IMR-90 (cell line): ENCODE results near the gene WLS. TPM values are rescaled to one million over a fixed set of nuclear protein-coding genes. Genes with fewer than 3 reads are reported as not detected.

ENCODE experiments used
- ATAC-seq: fragments of 200-7000 bp; cut with Tn5 transposase; 2 replicates; pipeline ENCODE4 v1.9.1; 2020; ENCODE audit warnings: low read depth, mild to moderate bottlenecking, moderate library complexity
- BruUV-seq: library from RNA; stranded (reverse); fragments of 400-500 nt; replicated peaks from 2 replicates; lab custom pipeline; 2021; lab: Mats Ljungman, UMichigan
- CTCF ChIA-PET: fragments of 300-600 bp; formaldehyde crosslinking; extraction: SDS; loops from one replicate; lab custom pipeline; 2021; ENCODE audit warnings: antibody characterized with exemption; lab: Yijun Ruan, JAX
- POLR2A ChIA-PET: fragments of 300-600 bp; sonication (Branson Sonifier 250); formaldehyde crosslinking; loops from one replicate; lab custom pipeline; 2022; ENCODE audit warnings: antibody characterized with exemption; ENCODE audit not compliant: unreplicated experiment; lab: Charles Lee
- DNase-seq: peaks from one replicate; pipeline ENCODE4 v3.0.0; 2013
- H2AFZ ChIP-seq: replicated peaks from 2 replicates; pipeline ENCODE3; 2013; ENCODE audit warnings: low read length, mild to moderate bottlenecking; ENCODE audit not compliant: poor library complexity
- H2AK5ac ChIP-seq: 2 replicates; pipeline ENCODE4 v1.6.1; 2013; ENCODE audit warnings: low read depth, low read length, inconsistent platforms
- H2AK9ac ChIP-seq: replicated peaks from 2 replicates; pipeline ENCODE3; 2013; ENCODE audit warnings: mild to moderate bottlenecking, low read depth, low read length, moderate library complexity; ENCODE audit not compliant: poor library complexity
- H2BK120ac ChIP-seq: 2 replicates; pipeline ENCODE4 v1.6.1; 2013; ENCODE audit warnings: low read depth, low read length, inconsistent platforms
- H2BK15ac ChIP-seq: 3 replicates; pipeline ENCODE4 v1.6.1; 2013; ENCODE audit warnings: low read depth, low read length, inconsistent platforms
- H2BK20ac ChIP-seq: 2 replicates; pipeline ENCODE4 v1.6.1; 2013; ENCODE audit warnings: low read depth, mild to moderate bottlenecking, inconsistent platforms, low read length, moderate library complexity
- H2BK5ac ChIP-seq: 2 replicates; pipeline ENCODE4 v1.6.1; 2013; ENCODE audit warnings: mild to moderate bottlenecking, low read depth, low read length, inconsistent platforms; ENCODE audit not compliant: poor library complexity, severe bottlenecking
- H3K14ac ChIP-seq: replicated peaks from 2 replicates; pipeline ENCODE4 v1.6.1; 2013; ENCODE audit warnings: low read depth, low read length, inconsistent platforms
- H3K18ac ChIP-seq: 2 replicates; pipeline ENCODE4 v1.6.1; 2013; ENCODE audit warnings: low read depth, low read length, control low read depth
- H3K23ac ChIP-seq: 2 replicates; pipeline ENCODE4 v1.6.1; 2013; ENCODE audit warnings: low read depth, low read length, inconsistent platforms
- H3K27ac ChIP-seq: 2 replicates; pipeline ENCODE4 v1.5.1; 2013; ENCODE audit warnings: mild to moderate bottlenecking, control low read depth, low read length; ENCODE audit not compliant: insufficient read depth
- H3K27me3 ChIP-seq: 2 replicates; pipeline ENCODE4 v1.6.1; 2013; ENCODE audit warnings: low read length; ENCODE audit not compliant: control insufficient read depth, insufficient read depth
- H3K36me3 ChIP-seq: 2 replicates; pipeline ENCODE4 v1.6.1; 2013; ENCODE audit warnings: low read length, mixed read lengths; ENCODE audit not compliant: control insufficient read depth, insufficient read depth
- H3K4ac ChIP-seq: 2 replicates; pipeline ENCODE4 v1.6.1; 2013; ENCODE audit warnings: low read depth, low read length, inconsistent platforms
- H3K4me1 ChIP-seq: 2 replicates; pipeline ENCODE4 v1.6.1; 2013; ENCODE audit warnings: low read length, mixed read lengths; ENCODE audit not compliant: control insufficient read depth, insufficient read depth
- H3K4me2 ChIP-seq: 2 replicates; pipeline ENCODE4 v1.6.1; 2013; ENCODE audit warnings: low read depth, mild to moderate bottlenecking, control low read depth, low read length, moderate library complexity
- H3K4me3 ChIP-seq: 2 replicates; pipeline ENCODE4 v1.5.1; 2013; ENCODE audit warnings: low read depth, mild to moderate bottlenecking, control low read depth, low read length, moderate library complexity; ENCODE audit not compliant: insufficient read depth
- H3K56ac ChIP-seq: 2 replicates; pipeline ENCODE4 v1.6.1; 2013; ENCODE audit warnings: low read length, inconsistent platforms; ENCODE audit not compliant: insufficient read depth; ENCODE audit errors: extremely low read depth
- H3K79me1 ChIP-seq, 2 experiments: 2 replicates each; pipeline ENCODE4 v1.6.1; 2013; ENCODE audit warnings: low read length in 2 of 2, inconsistent platforms in 1 of 2, low read depth in 1 of 2
- H3K9ac ChIP-seq: 2 replicates; pipeline ENCODE4 v1.6.1; 2013; ENCODE audit warnings: low read depth, low read length, control low read depth
- H3K9me1 ChIP-seq: 2 replicates; pipeline ENCODE4 v1.6.1; 2013; ENCODE audit warnings: low read length, inconsistent platforms; ENCODE audit not compliant: insufficient read depth
- H3K9me3 ChIP-seq: 2 replicates; pipeline ENCODE4 v1.6.1; 2013; ENCODE audit warnings: low read length; ENCODE audit not compliant: control insufficient read depth, insufficient read depth
- H4K20me1 ChIP-seq: 2 replicates; pipeline ENCODE4 v1.6.1; 2013; ENCODE audit warnings: low read length, inconsistent platforms; ENCODE audit not compliant: insufficient read depth
- H4K5ac ChIP-seq: 2 replicates; pipeline ENCODE4 v1.6.1; 2013; ENCODE audit warnings: mild to moderate bottlenecking, low read depth, low read length, control low read depth
- H4K8ac ChIP-seq, 2 experiments: 2 replicates each; pipeline ENCODE4 v1.6.1; 2013; ENCODE audit warnings: low read depth in 2 of 2, low read length in 2 of 2, control low read depth in 1 of 2, inconsistent platforms in 1 of 2
- H4K91ac ChIP-seq: 2 replicates; pipeline ENCODE4 v1.6.1; 2013; ENCODE audit warnings: low read depth, low read length, inconsistent platforms; ENCODE audit not compliant: insufficient read depth
- BHLHE40 ChIP-seq: fragments of 150-350 bp; IDR thresholded peaks from 2 replicates; pipeline ENCODE4 v1.6.1; 2016; ENCODE audit warnings: mild to moderate bottlenecking, low read depth, low read length
- CEBPB ChIP-seq: IDR thresholded peaks from 2 replicates; pipeline ENCODE4 v1.6.1; 2012; ENCODE audit warnings: low read depth, low read length, improper control_type of control experiment
- CHD1 ChIP-seq: IDR thresholded peaks from 2 replicates; pipeline ENCODE4 v1.6.1; 2012; ENCODE audit warnings: low read depth, low read length, improper control_type of control experiment
- FOS ChIP-seq: fragments of 150-350 bp; IDR thresholded peaks from 2 replicates; pipeline ENCODE4 v1.6.1; 2016; ENCODE audit warnings: low read depth, low read length
- MAZ ChIP-seq: IDR thresholded peaks from 2 replicates; pipeline ENCODE4 v1.6.1; 2012; ENCODE audit warnings: low read depth, mild to moderate bottlenecking, low read length, improper control_type of control experiment, moderate library complexity, borderline replicate concordance
- MXI1 ChIP-seq: IDR thresholded peaks from 2 replicates; pipeline ENCODE4 v1.6.1; 2012; ENCODE audit warnings: low read depth, mild to moderate bottlenecking, low read length, moderate library complexity, borderline replicate concordance
- NFE2L2 ChIP-seq: fragments of 150-350 bp; IDR thresholded peaks from 2 replicates; pipeline ENCODE4 v1.6.1; 2016; ENCODE audit warnings: low read depth, mild to moderate bottlenecking, low read length
- POLR2A ChIP-seq: IDR thresholded peaks from 2 replicates; pipeline ENCODE4 v1.6.1; 2012; ENCODE audit warnings: mild to moderate bottlenecking, low read depth, low read length
- RAD21 ChIP-seq: IDR thresholded peaks from 2 replicates; pipeline ENCODE4 v1.6.1; 2012; ENCODE audit warnings: low read length, improper control_type of control experiment
- RFX5 ChIP-seq: IDR thresholded peaks from 2 replicates; pipeline ENCODE4 v1.8.0; 2012; ENCODE audit warnings: low read depth, mild to moderate bottlenecking, low read length, moderate library complexity
- SMC3 ChIP-seq: fragments of 150-350 bp; IDR thresholded peaks from 2 replicates; pipeline ENCODE4 v1.6.1; 2016; ENCODE audit warnings: low read depth, mild to moderate bottlenecking, antibody characterized with exemption, low read length, moderate library complexity
- WGBS, 2 experiments: methylation state at CpG; one replicate each; pipeline versions ENCODE4 v1.1.5 to v1.1.7; 2013; ENCODE audit warnings: missing lambda C conversion rate in 2 of 2; ENCODE audit not compliant: insufficient read length in 1 of 2; ENCODE audit errors: extremely low coverage in 2 of 2; 5-methylcytosine and 5-hydroxymethylcytosine counted together
- dilution Hi-C: fragments of 300-500 bp; cut with HindIII; formaldehyde crosslinking; loops from one replicate; pipeline ENCODE4 v1.14.3; 2018; ENCODE audit warnings: low sequenced_read_pairs; ENCODE audit not compliant: unreplicated experiment
- in situ Hi-C: fragments of 300-500 bp; cut with MboI; formaldehyde crosslinking; loops from 3 replicates; pipeline ENCODE4 v1.14.3; 2019; ENCODE audit warnings: low sequenced_read_pairs, inconsistent platforms, mixed read lengths
- intact Hi-C: fragments of 100-400 bp; cut with micrococcal nuclease; formaldehyde crosslinking; loops from 2 replicates; pipeline ENCODE4 v1.10.0; 2022
- polyA plus RNA-seq, 3 experiments: library from polyadenylated mRNA; depleted of rRNA; stranded (reverse); fragments of >200 nt; gene quantifications; 2 replicates each; pipeline ENCODE4 v1.2.3, GENCODE V29; 2012; ENCODE audit warnings: low replicate concordance in 1 of 3
- total RNA-seq: library from RNA; depleted of rRNA; stranded (reverse); fragments of >200 nt; gene quantifications from 2 replicates; pipeline ENCODE4 v1.2.3, GENCODE V29; 2012
- TF ChIP-seq, protein P1 (sequence below): conservative IDR thresholded peaks from 2 replicates; pipeline ENCODE4 v1.5.1; 2012; ENCODE audit warnings: mild to moderate bottlenecking, low read depth, low read length, improper control_type of control experiment
- TF ChIP-seq, protein P2 (sequence below): fragments of 150-350 bp; IDR thresholded peaks from 2 replicates; pipeline ENCODE4 v1.6.1; 2017; ENCODE audit warnings: mild to moderate bottlenecking, antibody characterized with exemption, low read length, low read depth

Gene WLS
- total and polyA plus RNA-seq, 2 of the 4 experiments (the other 2 are of a cell fraction): 152 to 157 TPM

DNA sequence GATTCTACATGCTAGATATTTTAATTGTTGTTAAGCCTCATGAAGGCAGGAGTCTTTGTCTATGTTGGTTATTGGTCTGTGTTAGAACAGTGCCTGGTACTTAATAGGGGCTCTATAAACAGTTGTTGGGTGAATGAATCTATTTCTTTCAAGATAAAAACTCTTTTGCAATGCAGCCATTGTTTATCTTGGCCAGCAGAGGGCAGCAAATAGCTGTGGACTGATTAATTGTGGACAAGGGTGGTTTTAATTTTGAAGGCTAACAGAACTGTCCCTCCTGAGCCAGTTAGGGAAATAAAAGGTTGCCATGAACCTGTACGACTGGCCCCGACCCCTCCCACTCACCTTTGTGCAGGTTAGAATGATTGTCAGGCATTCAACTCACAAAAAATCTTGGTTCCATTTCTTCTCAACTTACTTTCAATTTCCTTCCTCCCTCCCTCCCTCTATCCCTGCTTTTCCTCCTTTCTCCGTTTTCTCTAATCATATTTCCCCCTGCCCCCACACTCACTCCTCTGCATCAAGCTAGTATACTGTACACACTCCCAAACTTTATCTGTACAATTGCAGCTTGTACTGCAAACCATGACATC, 115.6 kb downstream of the WLS start (continued):
- TF ChIP-seq, protein P1, sequence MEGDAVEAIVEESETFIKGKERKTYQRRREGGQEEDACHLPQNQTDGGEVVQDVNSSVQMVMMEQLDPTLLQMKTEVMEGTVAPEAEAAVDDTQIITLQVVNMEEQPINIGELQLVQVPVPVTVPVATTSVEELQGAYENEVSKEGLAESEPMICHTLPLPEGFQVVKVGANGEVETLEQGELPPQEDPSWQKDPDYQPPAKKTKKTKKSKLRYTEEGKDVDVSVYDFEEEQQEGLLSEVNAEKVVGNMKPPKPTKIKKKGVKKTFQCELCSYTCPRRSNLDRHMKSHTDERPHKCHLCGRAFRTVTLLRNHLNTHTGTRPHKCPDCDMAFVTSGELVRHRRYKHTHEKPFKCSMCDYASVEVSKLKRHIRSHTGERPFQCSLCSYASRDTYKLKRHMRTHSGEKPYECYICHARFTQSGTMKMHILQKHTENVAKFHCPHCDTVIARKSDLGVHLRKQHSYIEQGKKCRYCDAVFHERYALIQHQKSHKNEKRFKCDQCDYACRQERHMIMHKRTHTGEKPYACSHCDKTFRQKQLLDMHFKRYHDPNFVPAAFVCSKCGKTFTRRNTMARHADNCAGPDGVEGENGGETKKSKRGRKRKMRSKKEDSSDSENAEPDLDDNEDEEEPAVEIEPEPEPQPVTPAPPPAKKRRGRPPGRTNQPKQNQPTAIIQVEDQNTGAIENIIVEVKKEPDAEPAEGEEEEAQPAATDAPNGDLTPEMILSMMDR: peak; percentile 90

DNA sequence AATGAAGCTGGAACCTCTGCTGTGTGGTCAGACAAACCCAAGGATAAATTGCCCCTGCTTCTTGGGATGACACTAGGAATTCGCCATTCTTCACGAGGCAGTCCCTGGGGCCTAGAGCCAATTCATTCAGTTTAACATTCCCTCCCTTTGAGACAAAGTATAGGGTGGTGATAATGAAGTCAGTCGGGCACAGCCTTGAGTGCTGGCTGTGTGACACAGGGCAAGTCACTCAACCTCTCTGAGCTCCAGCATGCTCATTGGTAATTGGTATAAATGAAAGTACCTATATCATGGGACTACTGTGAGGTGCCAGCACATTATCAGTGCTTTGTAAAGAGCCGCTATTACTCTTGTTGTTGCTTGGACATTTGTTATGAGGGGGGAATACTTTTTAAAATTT, 117.0 kb downstream of the WLS start:
- H2AK5ac ChIP-seq: no peak overlapping the region; the same call in 1 of the 2 replicates
- H3K4me2 ChIP-seq: no peak overlapping the region
- peaks cover 0 to under 1% of the 10 kb centered on the region in 2 experiments; a peak in 1 of 4 replicates for H3K79me1 ChIP-seq
- dilution Hi-C loops: no loop called here
- no peaks in the 10 kb centered on the region for H3K9me3 ChIP-seq
- H3K4me3 ChIP-seq: no peak overlapping the region
- no peak overlapping the region for H3K18ac ChIP-seq
- no peak overlapping the region for H3K56ac ChIP-seq
- ATAC-seq: no peak
- no peak for DNase-seq
- no peak overlapping the region for H3K14ac ChIP-seq
- no peak overlapping the region for H4K8ac ChIP-seq
- no peak overlapping the region for H3K4ac ChIP-seq
- no peak overlapping the region for H2AFZ ChIP-seq
- H3K27ac ChIP-seq: no peak overlapping the region
- H3K27me3 ChIP-seq: no peaks in the 10 kb centered on the region
- POLR2A ChIA-PET: no interaction called here
- H3K4me1 ChIP-seq: peaks cover 13% of the 10 kb centered on the region
- WGBS, 2 experiments: no CpG with 5 or more reads among the region's 4 CpGs
- intact Hi-C loops: loop anchor here (5.0 kb wide), 1 partner anchor 1622 kb away; no protein-coding TSS in a partner anchor
- no peak overlapping the region for H2AK9ac ChIP-seq
- in situ Hi-C loops: loop anchor here (25.0 kb wide), 1 partner anchor 1622 kb away; no protein-coding TSS in a partner anchor
- no peak overlapping the region for H4K5ac ChIP-seq
- no TSS peak for BruUV-seq
- CTCF ChIA-PET: interaction anchor here (1.0 to 3.3 kb wide), 2 partner anchors 227 to 254 kb away, joined by 3 to 16 read pairs; no protein-coding TSS in a partner anchor
- H3K36me3 ChIP-seq: peaks cover 5% of the 10 kb centered on the region
- H2BK15ac ChIP-seq: no peak overlapping the region
- TF ChIP-seq, protein P2, sequence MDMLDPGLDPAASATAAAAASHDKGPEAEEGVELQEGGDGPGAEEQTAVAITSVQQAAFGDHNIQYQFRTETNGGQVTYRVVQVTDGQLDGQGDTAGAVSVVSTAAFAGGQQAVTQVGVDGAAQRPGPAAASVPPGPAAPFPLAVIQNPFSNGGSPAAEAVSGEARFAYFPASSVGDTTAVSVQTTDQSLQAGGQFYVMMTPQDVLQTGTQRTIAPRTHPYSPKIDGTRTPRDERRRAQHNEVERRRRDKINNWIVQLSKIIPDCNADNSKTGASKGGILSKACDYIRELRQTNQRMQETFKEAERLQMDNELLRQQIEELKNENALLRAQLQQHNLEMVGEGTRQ: no peak
- TF ChIP-seq FOS (no peak), POLR2A (no peak), BHLHE40 (no peak), NFE2L2 (no peak), CHD1 (no peak), RFX5 (no peak), MXI1 (no peak), CEBPB (no peak), RAD21 (no peak), MAZ (no peak), SMC3 (no peak)
- no peak overlapping the region for H2BK20ac ChIP-seq
- H4K20me1 ChIP-seq: no peaks in the 10 kb centered on the region; the same call in 1 of the 2 replicates
- no peak overlapping the region for H2BK120ac ChIP-seq
- H3K9ac ChIP-seq: no peak overlapping the region
- H3K23ac ChIP-seq: no peak overlapping the region
- H2BK5ac ChIP-seq: no peak overlapping the region
- H4K91ac ChIP-seq: no peak overlapping the region
- H3K9me1 ChIP-seq: peaks cover 14% of the 10 kb centered on the region
